Activated gamma-delta T cell treated with anti-CD3 and anti-CD28 coated beads, Interleukin-2, amount 50 U/mL, for 16 hours (primary cell): ENCODE measurements around the gene DLX6.

Experiments used
- DNase-seq: peaks from one replicate; pipeline ENCODE4 v3.0.0-alpha.2; 2020; ENCODE audit warnings: low read depth

The DLX6 gene

DNA sequence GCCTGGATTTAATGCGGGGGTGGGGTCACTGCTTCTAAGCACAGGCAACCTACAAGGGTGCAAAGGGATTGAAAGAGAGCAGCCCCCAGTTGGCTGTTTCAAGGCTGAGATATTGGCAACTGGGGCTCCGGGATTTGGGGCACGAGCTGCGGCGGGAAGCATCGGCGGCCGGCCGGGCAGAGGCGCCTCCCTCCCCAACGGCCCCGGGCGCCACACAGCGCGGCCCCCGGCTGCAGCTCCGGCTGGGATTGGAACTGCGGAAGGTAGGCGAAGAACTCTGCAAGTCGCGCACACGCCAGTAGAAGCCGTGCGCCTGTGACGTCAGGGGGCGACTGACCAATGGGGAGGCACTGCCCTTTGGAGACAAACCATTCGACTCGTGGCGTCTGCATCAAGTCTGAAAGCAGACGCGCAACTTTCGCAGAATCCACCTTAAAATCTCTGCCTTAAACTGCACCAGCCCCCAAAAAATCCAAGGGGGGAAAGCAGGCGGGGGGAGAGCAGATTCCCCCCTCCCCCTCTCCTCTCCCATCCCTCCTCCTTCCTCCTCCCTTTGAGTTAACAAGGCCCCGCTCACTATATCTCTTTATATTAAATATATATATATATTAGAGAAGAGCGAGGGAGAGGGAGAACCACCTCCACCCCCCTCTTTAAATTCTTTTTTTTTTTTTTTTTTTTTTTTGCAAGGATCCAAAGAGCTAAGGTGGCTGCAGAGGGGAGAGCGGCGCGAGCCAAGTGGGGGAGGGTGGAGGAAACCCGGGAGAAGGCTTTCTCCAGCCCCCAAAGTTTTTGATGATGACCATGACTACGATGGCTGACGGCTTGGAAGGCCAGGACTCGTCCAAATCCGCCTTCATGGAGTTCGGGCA is at the start of gene DLX6:
Gene DLX6, plus strand, starts transcription at position 371 of the 872 bp plus-strand sequence. Its CDS starts 425 bp downstream, at position 796.
- no peak for DNase-seq

DNA sequence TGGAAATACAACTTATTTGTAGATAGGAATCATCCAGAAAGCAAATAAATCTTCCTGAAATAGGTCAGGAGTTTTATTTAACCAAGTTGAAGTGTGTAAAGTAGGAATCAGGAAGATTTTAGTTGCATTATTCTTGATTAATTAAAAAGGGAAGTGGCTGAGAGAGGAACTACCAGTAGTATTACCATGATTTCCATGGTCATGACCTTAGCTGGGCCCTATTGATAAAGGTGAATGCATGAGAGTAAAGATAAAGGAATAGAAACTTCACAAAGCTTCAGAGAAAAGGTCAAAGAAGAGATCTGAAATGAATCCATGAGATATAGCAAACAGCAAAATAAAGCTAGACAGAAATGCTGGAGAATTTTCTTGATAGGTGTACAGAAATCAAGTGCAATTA is 46.2 kb upstream of the DLX6 start:
- no peak for DNase-seq

DNA sequence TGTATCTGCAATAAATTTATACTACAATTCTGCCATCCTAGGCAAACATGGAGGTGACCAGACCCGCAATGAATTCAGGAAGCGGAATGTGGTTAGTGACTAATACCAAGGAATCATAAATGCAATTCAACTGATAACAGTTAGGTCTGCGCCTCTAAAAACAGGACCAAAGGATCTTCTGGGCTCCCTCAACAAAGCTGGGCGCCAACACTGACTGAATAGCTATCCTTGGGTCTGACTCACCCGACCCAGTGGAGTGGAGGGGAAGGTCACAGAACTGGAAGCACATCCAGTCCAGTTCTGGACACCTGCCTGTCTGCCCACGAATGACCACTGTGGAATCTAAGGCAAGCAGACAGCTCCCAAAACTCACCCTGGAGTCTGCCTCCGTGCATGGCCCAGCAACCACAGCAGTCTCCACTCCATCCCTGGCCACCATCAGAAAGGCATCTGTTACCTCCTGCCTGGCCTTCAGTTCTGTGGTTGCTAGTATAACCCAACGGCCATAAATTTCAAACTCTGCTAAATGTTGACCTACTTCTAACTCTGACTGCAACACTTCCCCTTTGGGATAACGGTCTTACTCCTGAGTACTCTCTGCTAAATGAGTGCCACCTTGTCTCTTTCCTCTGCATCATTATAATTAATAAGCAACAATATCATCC is 43.0 kb upstream of the DLX6 start:
- no peak for DNase-seq

DNA sequence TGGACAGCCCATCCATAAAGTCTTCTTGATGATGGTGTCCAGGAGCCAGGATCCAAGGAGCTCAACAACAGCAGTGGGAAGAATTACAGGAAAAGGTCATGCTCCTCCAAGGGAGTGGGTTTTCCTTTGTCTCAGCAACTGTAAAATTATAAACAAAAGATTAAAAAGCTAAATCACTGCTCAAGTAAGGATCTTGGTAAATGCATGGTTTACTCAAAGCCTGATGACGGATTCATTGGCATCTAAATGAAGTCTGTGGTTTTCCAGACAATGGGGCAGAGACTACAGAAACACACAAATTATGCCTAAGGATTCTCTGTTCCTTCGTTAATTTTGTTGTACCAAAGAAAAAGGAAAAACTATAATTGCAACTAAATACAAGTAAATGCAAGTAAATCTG is 36.4 kb upstream of the DLX6 start:
- no peak for DNase-seq

DNA sequence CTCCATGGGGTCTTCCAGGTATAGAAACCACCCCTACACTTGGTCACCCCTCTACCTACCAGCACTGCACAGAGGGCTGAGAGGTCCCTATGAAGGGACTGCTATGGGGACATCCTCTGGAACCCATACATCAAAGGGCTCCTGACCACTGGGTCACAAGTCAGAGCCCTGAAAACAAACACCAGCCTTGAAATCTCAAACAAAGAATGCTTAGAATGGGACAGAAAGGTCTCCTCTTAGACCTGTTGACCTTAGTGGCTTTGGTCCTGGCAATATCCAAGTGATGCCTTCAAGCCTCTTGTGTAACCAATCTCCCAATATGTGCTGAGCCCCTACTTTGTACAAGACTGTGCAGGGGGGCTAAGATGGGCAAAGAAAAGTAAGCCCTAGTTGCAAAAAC is 34.6 kb upstream of the DLX6 start:
- DNase-seq, result no peak

DNA sequence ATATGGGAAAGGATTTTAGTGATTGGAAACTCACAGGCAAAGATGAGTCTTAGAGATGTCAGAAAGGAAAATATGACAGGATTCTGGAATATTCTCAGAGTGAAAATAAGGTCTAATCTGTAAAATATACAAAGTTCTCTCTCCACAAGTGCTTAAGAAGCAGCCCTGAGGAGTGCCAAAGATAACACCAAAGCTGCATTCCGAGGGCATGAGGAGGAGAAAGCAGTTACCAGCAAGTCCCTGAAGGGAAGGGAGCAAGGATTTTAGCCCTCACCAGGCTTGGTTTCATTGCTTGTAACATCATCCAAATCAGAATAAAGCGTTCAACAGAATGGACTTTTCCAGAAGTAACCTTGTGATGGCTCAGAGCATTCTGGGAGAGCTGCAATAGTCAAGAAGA is 31.4 kb upstream of the DLX6 start:
- no peak for DNase-seq

DNA sequence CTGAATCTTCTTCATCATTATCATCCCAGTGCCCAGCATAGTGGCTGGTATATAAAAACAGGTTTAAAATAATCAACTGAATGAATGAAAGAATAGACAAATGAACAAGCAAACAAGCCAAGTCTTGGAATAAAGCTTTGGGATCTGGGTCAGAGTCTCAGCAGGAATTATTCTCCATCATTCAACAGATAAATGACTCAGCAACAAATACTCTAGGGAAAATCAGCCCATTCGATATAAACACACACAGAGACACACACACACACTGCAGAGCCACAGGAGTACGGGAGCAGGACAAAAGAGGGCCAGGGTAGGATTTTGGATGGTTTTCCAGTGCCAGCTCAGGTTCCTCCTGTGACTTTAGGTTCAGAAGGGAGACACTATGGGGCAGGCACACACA is 29.2 kb upstream of the DLX6 start:
- no peak for DNase-seq

DNA sequence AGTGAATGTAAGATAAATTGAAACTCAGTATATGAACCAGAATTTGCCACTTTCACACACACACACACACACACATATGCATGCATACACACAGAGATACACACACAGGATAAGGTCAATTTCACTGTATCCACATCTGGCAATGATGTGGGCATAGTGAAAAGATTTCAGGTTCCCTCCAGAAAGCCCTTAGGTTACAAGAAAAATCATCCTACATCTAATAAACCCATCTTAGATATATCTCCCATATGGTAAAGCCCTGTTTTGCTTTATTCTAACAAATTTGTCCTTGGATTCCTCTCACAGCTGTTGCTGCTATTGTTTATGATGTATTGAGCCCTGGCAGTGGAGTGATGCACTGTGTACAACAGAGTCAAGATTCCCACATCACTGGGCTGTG is 27.9 kb upstream of the DLX6 start:
- no peak for DNase-seq

DNA sequence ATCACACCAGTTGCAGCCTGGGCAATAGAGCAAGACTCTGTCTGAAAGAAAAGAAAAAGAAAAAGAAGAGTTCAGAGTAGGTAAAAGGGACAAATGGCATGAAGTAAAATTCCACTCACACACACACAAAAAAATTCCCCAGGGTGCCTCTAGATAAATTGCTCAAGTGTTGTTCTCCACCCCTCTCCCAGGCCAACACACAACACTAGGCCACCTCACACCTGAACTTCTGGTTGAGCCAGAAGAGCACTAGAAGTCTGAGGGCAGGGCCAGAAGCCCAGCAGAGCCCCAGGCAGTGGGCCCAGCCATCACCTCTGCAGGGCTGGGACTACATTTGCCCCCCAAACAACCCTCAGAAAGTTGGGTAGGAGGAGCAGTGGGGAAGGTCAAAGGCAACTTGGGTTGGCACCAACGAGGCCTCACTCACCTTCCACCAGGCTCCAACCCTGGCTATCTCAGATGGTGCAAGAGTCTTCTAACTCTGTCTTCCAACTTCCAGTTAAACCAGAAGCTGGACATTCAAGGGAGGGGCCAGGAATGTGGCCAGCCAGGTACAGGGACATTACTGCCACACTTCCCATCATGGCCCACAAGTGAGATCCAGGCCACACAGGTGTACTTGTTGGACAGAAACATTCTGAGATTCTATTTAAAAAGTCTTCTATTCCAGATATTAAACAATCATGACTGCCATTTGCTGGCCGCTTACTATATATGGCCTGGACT is 25.6 kb upstream of the DLX6 start:
- DNase-seq, result no peak

DNA sequence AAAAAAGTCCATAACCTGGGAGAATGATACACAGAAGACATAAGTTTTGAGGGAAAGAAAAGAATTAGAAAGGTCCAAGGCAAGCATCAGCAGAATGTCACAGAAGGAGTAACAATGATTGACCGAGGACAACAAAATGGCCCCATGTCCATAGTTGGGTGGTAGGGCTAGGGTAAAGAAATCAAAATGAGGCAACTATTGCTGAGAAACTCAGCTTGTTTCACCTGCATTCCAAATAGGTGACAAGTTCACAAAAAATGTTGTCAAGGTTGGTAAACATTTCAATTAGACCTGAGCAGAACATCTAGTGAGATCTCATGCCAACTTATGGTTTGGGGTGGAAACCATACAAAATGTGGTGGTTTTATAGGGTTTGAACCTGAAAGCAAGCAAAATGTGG is 22.8 kb upstream of the DLX6 start:
- DNase-seq, result no peak

DNA sequence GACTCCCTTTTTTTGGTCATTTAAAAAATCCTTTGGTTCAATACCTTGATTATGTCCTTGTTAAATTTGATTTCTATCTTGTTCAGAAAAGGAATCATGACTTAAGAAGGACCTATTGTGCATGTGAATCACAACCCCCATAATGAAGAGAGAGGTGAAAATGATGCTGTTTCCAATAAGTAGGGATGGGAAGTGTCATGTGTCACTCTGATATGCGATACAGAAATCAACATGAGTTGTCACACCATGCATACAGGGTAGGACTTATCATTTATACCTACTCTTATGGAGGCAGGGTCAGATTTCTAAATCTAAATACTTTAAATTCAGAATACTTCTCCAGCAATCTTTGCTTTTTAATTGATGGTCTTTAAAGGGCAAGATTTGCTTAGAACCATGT is 19.4 kb upstream of the DLX6 start:
- no peak for DNase-seq

DNA sequence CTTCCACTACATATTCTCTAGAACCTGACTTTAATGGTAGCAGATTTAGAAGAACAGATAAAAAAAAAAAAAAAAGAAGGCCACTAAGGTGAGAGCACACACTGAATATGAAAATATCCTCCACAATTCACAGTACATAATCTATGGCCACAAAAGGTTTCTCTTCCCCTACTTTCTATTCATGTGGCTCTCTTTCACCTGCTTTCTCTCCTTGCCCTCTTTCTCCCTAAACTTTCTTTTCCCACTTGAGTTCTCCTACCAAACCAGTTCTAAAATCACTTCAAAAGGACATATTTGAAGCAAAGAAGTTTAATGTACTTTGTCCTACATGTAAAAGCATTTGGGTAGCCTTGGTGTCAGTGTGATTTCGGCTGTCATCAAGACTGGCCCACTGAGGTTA is 18.5 kb upstream of the DLX6 start:
- DNase-seq, result no peak

DNA sequence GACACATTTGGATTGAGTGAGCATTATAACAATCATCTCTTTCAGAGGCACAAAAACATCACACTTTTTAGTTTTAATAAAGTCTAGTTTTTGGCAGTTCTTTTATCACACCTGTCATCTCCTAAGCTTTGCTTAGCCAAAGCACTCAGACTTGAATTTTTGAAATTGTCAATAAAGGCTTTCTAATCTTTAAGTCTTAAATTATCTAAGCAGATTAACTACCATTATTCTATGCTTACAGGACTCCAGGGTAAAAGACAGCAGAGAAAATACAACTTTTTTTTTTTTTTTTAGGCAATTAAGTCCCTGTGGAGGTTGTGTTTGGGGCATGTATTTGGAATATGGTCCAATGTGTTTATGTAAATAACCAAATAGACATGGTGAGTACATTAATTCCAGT is 17.6 kb upstream of the DLX6 start:
- DNase-seq, result no peak

DNA sequence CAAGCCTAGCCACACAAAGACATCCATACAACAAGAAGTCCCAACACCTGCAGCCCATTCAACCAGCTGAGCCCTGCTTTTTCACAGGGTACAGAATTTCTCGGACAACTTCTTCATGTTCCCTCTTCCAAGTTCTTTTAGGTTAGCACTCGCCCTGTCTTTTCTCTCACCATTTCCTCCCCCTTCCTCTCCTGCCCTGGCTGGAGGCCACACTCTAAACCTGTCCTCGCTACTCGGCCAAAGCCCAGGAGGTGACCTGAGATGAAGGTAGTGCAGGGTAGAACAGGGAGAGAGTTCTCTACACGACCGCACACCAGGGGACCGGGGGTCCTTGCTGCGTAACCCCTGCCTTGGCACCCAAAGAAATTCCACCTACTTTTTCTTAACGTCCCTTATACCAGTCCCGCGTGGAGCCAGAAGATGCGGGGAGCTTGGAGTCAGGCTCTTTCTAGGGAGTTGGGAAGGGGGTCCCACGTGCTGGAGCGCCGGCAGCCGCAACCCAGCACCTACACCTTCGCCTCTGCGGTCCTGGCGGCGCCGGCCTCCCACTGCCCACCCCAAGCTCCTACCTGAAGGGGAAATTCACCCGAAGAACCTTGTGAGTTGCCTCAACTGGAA is 16.0 kb upstream of the DLX6 start:
- no peak for DNase-seq

DNA sequence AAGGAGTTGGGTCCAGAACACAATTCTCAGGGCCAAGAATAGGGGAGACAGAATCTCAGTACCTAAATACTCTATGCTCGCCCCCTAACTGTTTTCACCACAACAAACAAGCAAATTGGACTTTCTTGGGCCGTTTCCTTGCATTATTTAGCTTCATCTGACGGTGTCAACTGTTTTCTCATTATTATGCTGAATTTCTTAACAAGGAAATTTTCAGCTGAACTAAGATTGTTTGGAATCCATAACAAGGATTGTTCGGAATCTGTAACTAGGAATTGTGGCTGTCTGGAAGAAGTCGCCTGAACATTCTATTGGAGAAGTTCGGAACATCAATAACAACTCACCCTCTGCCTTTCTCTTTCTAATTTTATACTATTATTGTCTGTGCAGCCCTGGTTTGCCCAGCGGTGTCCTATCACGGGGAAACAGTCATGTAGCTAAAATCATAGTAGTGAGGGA is 15.5 kb upstream of the DLX6 start:
- no peak for DNase-seq

DNA sequence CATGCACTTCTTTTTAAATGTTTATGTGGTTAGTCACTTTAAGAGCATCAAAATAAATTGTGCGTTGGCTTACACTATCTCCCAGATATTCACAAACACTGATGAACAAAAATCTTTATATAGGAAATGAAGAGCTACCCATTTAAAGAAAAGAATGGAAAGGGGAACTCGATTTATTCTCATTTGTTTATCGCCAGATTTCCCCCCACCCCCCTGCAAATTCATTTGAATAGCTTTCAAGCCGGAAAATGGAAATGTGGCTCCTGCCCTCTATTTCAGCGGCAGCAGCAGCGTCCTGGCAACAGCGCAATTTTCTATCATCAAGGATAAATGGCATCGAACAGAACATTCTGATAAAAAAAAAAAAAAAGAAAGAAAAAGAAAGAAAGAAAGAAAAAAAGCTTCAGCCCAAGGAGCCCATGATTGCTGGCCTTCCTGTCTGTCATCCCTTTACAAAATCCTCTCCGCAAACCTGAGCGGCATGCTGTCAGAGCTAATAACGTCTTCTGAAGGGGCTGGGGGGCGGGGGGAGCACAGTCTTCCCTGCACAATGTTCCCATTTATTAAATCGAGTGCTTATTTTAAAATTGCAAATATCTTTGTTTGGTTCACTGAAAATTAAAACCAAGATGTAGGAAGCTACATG is 13.7 kb upstream of the DLX6 start:
- no peak for DNase-seq

DNA sequence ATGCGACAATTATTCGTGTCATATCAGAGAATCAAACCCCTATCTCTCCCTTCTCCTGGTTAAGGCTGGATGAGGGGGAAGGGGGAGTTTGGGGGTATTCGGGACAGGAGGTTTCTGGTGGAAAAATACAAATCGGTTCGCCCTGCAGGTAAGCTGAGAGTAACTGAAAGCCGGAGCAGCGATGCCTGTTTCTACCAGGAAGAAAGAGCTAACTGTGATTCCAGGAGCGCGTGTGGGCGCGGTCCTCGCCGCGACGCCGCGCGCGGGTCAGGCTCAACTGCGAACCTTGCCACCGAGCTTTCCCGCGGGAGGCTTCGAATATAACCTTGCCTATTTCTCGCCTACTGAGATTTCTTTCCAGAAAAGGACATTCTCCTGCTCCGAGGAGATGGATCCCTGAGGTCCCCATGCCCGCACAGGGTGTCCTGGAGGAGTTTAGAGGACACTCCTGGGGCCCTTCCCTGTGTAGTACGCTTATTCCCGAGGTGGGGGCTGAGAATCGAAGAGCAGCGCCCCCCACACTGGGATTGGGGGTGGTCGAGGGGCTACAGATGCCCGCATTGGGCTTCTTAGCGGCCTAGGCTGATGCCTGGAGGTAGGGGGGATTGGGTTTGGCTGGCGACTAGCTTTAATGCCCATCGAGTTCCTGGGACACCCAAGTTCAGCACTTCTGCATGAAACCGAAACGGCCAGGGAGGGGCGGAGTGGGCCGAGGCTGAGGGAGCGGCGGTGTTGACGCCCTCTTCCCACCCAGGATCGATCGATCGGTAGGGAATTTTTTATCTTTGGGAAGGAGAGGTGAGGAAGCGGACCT is 13.0 kb upstream of the DLX6 start:
- no peak for DNase-seq

DNA sequence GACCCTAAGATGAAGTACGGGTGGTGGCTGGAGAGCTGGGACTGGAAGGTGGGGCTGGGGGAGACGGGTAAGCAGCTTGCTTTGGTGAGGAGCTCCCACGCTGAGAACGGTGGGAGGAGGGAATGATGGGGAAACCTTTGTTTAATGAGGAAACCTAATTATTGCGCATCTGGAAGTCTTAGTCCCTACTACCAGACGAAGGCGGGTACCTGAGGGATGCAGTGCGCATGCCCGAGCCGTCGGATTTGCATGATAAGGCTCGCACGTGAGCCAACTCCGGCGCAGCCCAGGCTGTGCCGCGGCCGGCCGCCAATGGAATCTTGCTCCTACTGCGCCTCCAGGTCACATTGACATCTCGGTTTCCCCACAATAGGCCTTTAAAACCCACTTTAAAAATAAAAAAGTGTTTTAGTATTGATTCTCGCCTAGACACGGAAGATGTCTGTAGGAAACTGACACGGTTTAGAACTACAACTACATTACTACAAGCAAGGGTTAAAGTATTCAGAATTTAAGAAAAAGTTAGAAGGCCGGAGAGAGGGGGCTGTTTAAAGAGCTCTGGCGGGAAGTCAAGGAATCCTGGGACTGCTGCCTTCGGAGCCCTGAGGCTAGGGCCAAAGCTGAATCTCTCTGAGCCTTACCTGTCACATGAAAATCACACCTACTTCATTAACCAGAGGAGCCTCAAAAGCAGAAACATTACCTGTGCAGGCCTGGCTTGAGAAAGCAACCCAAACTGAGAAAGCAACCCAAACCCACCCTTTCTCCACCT is 12.1 kb upstream of the DLX6 start:
- no peak for DNase-seq

DNA sequence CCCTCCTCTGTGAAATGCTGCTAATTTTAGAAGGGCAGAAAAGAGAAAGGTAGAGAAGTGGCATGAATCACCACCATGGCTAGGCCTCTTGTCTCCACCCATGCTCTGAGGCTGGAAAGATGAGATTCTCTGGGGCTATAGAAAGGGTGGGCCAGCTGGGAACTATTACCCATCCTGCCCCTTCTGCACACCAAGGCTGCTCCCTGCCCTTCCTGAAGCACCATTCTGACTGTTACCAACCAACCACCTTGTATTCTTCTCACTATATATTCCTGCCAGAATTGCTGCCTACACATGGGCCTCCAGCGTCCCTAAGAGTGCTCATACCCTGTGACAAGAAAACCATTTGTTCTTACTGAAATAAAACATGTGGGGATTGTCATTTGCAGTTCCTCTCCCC is 11.4 kb upstream of the DLX6 start:
- DNase-seq, result no peak

DNA sequence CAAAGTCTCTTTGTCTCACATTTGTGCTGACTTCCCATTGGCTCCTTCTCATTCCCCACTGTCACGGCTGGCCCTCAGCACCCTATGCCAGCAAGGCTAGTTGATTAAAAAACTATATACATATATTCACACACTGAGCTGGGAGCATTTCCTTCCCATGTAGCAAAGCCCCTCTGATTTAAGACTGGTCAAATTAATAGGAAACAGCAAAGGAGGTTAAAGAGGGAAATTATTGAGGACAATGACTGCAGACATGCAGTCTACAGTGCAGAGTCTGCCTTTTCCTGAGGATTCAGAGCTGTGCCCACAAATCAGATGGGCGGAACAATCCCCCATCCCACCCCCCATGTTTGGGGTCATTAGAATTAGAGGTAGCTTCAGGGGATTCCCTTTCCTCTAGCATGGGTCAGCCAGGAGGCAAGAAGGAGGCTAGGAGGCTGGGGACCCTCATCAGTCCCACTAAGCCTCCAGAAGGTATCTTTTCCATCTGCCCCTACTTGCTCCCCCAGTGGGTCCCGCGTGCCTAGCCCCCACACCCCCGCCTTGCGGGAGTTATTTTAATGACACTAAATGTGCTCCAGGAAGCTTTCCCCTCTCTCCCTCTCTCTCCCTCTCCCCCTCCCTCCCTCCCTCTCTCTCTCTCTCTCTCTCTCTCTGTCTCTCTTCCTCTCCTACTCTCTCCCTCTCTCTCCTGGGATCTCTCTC is 9.8 kb upstream of the DLX6 start:
- no peak for DNase-seq
